ENCODE measurements around the gene RELCH.

RELCH gene

DNA sequence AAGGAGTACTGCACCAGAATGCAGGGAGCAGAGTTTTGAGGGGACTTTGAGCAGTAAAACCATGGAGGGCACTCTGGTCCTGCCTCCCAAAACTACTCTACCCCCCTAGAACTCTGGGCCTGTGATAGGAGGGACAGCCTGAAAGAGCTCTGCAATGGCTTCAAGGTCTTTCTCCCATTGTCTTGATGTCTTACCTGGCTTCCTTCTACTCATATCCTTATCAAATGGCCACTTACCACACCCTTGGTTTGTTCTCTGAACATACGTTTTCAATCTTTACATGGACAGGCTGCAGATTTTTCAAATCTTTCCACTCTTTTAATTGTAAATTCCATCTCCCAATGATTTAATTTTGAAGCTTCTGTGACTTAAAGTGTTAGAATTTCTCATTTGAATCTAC lies 27.7 kb downstream of the RELCH start:
- no peak overlapping the region for H3K4me3 ChIP-seq (ENCODE audit: low read depth, low read length)
- TF ChIP-seq CTCF (conservative IDR thresholded peaks at IDR 0.05; ENCODE audit: low read depth, low read length), result no peak
- DNase-seq (ENCODE audit: low read depth), result no peak

GRCh38 chr18:62224229-62224628 lies 37.2 kb downstream of the RELCH start:
- H3K4me3 ChIP-seq (ENCODE audit: low read depth, low read length), result no peak overlapping the region
- TF ChIP-seq CTCF (conservative IDR thresholded peaks at IDR 0.05; ENCODE audit: low read depth, low read length), result no peak
- no peak for DNase-seq (ENCODE audit: low read depth)

DNA sequence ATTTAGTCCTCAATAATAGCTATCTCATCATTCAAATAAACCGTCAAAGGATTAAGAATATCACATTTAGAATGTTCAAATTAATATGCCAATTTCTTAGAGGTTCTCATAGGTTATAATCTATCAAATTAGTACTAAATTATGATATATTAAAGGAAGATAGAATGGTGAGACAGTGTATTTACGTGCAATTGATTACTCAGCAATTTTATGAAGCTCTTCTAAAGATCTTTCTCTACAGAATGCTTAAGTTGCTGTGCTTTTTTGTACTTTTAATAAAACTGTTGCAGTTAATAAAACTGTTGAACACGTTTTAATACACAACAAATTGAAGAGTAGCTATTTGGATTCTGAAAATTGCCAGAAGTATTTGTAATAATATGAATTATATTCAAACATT lies 39.0 kb downstream of the RELCH start:
- no peak for DNase-seq (ENCODE audit: low read depth)
- H3K4me3 ChIP-seq (ENCODE audit: low read depth, low read length), result no peak overlapping the region
- TF ChIP-seq CTCF (conservative IDR thresholded peaks at IDR 0.05; ENCODE audit: low read depth, low read length), result no peak

DNA sequence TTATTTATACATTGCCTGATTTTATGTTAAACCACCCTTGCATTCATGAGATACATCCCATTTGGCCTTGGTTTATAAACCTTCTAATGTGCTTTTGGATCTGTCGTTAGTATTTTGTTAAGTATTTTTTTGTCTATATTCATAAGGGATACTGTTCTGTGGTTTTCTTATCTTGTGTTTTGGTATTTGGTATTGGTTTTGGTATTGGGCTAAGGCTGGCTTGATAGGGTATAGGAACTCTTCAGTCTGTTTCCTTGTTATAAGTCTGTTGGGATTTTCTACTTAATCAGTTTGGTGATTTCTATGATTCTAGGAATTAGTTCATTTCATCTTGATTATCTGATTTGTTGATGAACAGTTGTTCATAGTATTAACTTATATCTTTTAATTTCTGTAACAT lies 49.2 kb downstream of the RELCH start:
- no peak for DNase-seq (ENCODE audit: low read depth)
- H3K4me3 ChIP-seq (ENCODE audit: low read depth, low read length), result no peak overlapping the region
- TF ChIP-seq CTCF (conservative IDR thresholded peaks at IDR 0.05; ENCODE audit: low read depth, low read length), result no peak

DNA sequence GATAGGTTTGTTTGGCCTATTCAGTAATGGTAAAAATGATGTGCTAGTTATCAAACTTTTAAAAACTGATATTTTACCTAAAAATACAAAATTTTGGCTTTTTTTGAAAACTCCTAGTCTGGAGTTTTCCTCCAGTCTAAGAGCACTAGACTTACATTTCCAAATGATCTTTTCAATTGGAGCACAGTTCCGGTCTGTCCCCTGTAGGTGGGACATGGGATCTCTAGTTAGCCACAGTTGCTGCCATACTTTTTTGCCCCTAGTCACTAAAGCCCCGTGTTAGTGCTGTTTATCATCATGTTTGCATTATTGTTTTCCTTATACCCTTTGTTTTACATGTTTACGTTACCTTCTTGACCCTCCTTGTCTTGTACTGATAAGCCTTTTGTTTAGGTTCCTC lies 52.4 kb downstream of the RELCH start:
- no peak for TF ChIP-seq CTCF (conservative IDR thresholded peaks at IDR 0.05; ENCODE audit: low read depth, low read length)
- no peak for DNase-seq (ENCODE audit: low read depth)
- H3K4me3 ChIP-seq (ENCODE audit: low read depth, low read length), result no peak overlapping the region

DNA sequence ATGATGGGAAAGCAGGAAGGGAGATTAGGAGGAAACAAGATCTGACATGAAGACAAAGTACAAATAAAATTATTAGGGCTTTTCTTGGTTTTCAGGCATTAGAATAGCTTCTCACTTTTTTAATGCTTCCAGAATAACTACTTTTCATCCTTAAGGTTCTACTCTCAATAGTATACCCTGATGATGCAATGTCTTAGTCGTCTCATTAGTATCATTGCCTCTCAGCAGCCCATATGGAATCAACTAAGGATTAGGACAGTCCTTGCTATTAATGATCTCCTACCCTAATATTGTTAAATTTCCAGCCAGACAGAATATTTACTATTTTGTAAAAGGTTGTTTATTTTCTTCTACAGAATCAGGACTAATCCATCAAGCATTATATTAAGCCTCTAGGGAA lies 55.9 kb downstream of the RELCH start:
- DNase-seq (ENCODE audit: low read depth), result no peak
- no peak for TF ChIP-seq CTCF (conservative IDR thresholded peaks at IDR 0.05; ENCODE audit: low read depth, low read length)
- no peak overlapping the region for H3K4me3 ChIP-seq (ENCODE audit: low read depth, low read length)

DNA sequence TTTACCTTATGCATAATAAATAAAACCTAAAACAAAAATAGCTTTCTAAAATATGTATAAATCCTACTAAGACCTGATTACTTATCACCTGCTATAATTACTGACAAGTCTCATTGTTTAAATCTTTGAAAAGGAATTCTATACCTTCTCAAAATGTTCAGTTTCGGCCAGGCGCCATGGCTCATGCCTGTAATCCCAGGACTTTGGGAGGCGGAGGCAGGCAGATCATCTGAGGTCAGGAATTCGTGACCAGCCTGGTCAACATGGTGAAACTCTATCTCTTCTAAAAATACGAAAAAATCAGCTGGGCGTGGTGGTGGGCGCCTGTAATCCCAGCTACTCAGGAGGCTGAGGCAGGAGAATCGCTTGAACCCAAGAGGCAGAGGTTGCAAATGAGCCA lies 58.1 kb downstream of the RELCH start:
- no peak for TF ChIP-seq CTCF (conservative IDR thresholded peaks at IDR 0.05; ENCODE audit: low read depth, low read length)
- no peak for DNase-seq (ENCODE audit: low read depth)
- no peak overlapping the region for H3K4me3 ChIP-seq (ENCODE audit: low read depth, low read length)
